Measurements from ENCODE around the gene ROR1. TPM values are rescaled to one million over a fixed set of nuclear protein-coding genes. Genes with fewer than 3 reads are reported as not detected.

Gene ROR1
- total and polyA plus RNA-seq, 8 donors, result 1.4 to 37.3 (median 14.6) TPM

GRCh38 chr1:63987628-63988024 is 213.8 kb downstream of the ROR1 start:
- Histone ChIP-seq H3K27ac (peak overlapping the region in 1 of 5 donors; percentile 0), H3K9me3 (no peaks in the 10 kb centered on the region), H3K4me1 (peaks cover 11 to 48% (median 24%) of the 10 kb centered on the region in 4 donors), H3K4me3 (no peak overlapping the region), H3K27me3 (no peaks in the 10 kb centered on the region), H3K36me3 (no peaks in the 10 kb centered on the region)
- intact Hi-C loops (cut with DNase I; ENCODE audit: low total_unique reads), result no loop called here
- WGBS, 5 donors, result 21 to 49% (median 28%) methylated on average over 3 of the region's 3 CpGs
- no peak for TF ChIP-seq EP300 (IDR thresholded peaks at IDR 0.05)
- TF ChIP-seq POLR2A (IDR thresholded peaks at IDR 0.05), result no peak
- TF ChIP-seq POLR2AphosphoS5 (IDR thresholded peaks at IDR 0.05), result no peak
- TF ChIP-seq CTCF (IDR thresholded peaks at IDR 0.05), result no peak
- DNase-seq, result peak in 1 of 2 donors; percentile 45

- H3K27me3 ChIP-seq, result no peaks in the 10 kb centered on the region
- no peak for DNase-seq
- TF ChIP-seq CTCF (IDR thresholded peaks at IDR 0.05), result no peak
- TF ChIP-seq EP300 (IDR thresholded peaks at IDR 0.05), result no peak
- TF ChIP-seq POLR2A (IDR thresholded peaks at IDR 0.05), result no peak
- no peak for TF ChIP-seq POLR2AphosphoS5 (IDR thresholded peaks at IDR 0.05)
- 93 to 100% (median 96%) methylated on average over 2 of the region's 2 CpGs for WGBS, 5 donors
- no peak overlapping the region for H3K4me3 ChIP-seq
- peaks cover 9 to 35% (median 17%) of the 10 kb centered on the region in 4 donors for H3K4me1 ChIP-seq
- no peaks in the 10 kb centered on the region for H3K9me3 ChIP-seq
- intact Hi-C loops (cut with DNase I; ENCODE audit: low total_unique reads), result no loop called here
- H3K36me3 ChIP-seq, result no peaks in the 10 kb centered on the region
- no peak overlapping the region for H3K27ac ChIP-seq
Measured at GRCh38 chr1:63988941-63989340, 215.1 kb downstream of the ROR1 start.

- H3K4me1 ChIP-seq, result peaks cover 0 to 21% (median 6%) of the 10 kb centered on the region in 4 donors
- intact Hi-C loops (cut with DNase I; ENCODE audit: low total_unique reads), result no loop called here
Measured at GRCh38 chr1:63991685-63992084, 217.9 kb downstream of the ROR1 start.

GRCh38 chr1:64000021-64000420 is 226.2 kb downstream of the ROR1 start:
- no peaks in the 10 kb centered on the region for H3K9me3 ChIP-seq
- no peak for DNase-seq
- 77 to 92% (median 88%) methylated on average over 3 of the region's 3 CpGs for WGBS, 5 donors
- H3K4me1 ChIP-seq, result peaks cover 0 to 12% (median 0%) of the 10 kb centered on the region in 4 donors
- no peaks in the 10 kb centered on the region for H3K27me3 ChIP-seq
- TF ChIP-seq CTCF (IDR thresholded peaks at IDR 0.05) (no peak), POLR2AphosphoS5 (IDR thresholded peaks at IDR 0.05) (no peak), POLR2A (IDR thresholded peaks at IDR 0.05) (no peak), EP300 (IDR thresholded peaks at IDR 0.05) (no peak)
- H3K36me3 ChIP-seq, result no peaks in the 10 kb centered on the region
- H3K4me3 ChIP-seq, result no peak overlapping the region
- no peak overlapping the region for H3K27ac ChIP-seq
- intact Hi-C loops (cut with DNase I; ENCODE audit: low total_unique reads), result no loop called here

More at GRCh38 chr1:63991685-63992084, 217.9 kb downstream of the ROR1 start:
- Histone ChIP-seq H3K27me3 (no peaks in the 10 kb centered on the region), H3K4me3 (no peak overlapping the region), H3K9me3 (no peaks in the 10 kb centered on the region), H3K27ac (no peak overlapping the region), H3K36me3 (no peaks in the 10 kb centered on the region)
- TF ChIP-seq EP300 (IDR thresholded peaks at IDR 0.05) (no peak), POLR2AphosphoS5 (IDR thresholded peaks at IDR 0.05) (no peak), CTCF (IDR thresholded peaks at IDR 0.05) (no peak), POLR2A (IDR thresholded peaks at IDR 0.05) (no peak)
- no peak for DNase-seq
- WGBS, 5 donors, result 45 to 68% (median 49%) methylated on average over 2 of the region's 2 CpGs
